OCI-LY3 (cell line): ENCODE data around the gene AGPAT1.

Experiments
- H2AFZ ChIP-seq: fragments of 200-600, 300-600 bp; shearing (Covaris generic); 2 replicates; pipeline ENCODE4 v1.6.0; 2014; ENCODE audit warnings: antibody characterized with exemption, low read depth, low read length
- H3K27ac ChIP-seq: fragments of 200-600, 300-600 bp; sonication (generic); 2 replicates; pipeline ENCODE4 v1.5.1; 2014; ENCODE audit warnings: mild to moderate bottlenecking, low read length, moderate library complexity, mixed read lengths
- H3K27me3 ChIP-seq: fragments of 200-600, 300-600 bp; sonication (generic); 2 replicates; pipeline ENCODE4 v1.6.1; 2014; ENCODE audit warnings: low read depth, low read length, mixed read lengths
- H3K36me3 ChIP-seq: fragments of 200-600, 300-600 bp; sonication (generic); replicated peaks from 2 replicates; pipeline ENCODE3; 2014; ENCODE audit warnings: low read depth, low read length, mixed read lengths
- H3K4me1 ChIP-seq: fragments of 300-600, 200-600 bp; sonication (generic); 2 replicates; pipeline ENCODE4 v1.6.1; 2014; ENCODE audit warnings: low read length, mixed read lengths
- H3K4me2 ChIP-seq: fragments of 200-600, 300-600 bp; sonication (generic); 2 replicates; pipeline ENCODE4 v1.6.1; 2014; ENCODE audit warnings: low read length, mixed read lengths
- H3K4me3 ChIP-seq: fragments of 300-600, 200-600 bp; sonication (generic); 2 replicates; pipeline ENCODE4 v1.5.1; 2014; ENCODE audit warnings: antibody characterized with exemption, mild to moderate bottlenecking, low read length, moderate library complexity
- H3K79me2 ChIP-seq: fragments of 300-600, 200-600 bp; shearing (Covaris generic); 2 replicates; pipeline ENCODE4 v1.6.1; 2014; ENCODE audit warnings: mild to moderate bottlenecking, low read length, mixed read lengths
- H3K9ac ChIP-seq: fragments of 300-600, 200-600 bp; shearing (Covaris generic); 2 replicates; pipeline ENCODE4 v1.6.0; 2014; ENCODE audit warnings: mild to moderate bottlenecking, low read length, moderate library complexity
- H3K9me3 ChIP-seq: fragments of 200-600, 300-600 bp; shearing (Covaris generic); 2 replicates; pipeline ENCODE4 v1.6.1; 2014; ENCODE audit warnings: low read length, mixed read lengths; ENCODE audit not compliant: insufficient read depth
- H4K20me1 ChIP-seq: fragments of 200-600, 300-600 bp; sonication (generic); 2 replicates; pipeline ENCODE4 v1.6.1; 2016; ENCODE audit warnings: low read length, mixed read lengths; ENCODE audit not compliant: insufficient read depth
- CTCF ChIP-seq: fragments of 200-600, 300-600 bp; sonication (generic); IDR thresholded peaks from 2 replicates; pipeline ENCODE4 v1.5.1; 2014; ENCODE audit warnings: antibody characterized with exemption, low read length, low read depth
- EZH2phosphoT487 ChIP-seq: fragments of 200-600 bp; shearing (Covaris generic); IDR thresholded peaks from 2 replicates; pipeline ENCODE4 v1.6.1; 2018; ENCODE audit warnings: antibody characterized with exemption, mixed run types, low read depth

The AGPAT1 gene

GRCh38 chr6:32181148-32181702 is 5.3 kb upstream of the AGPAT1 start:
- Histone ChIP-seq H3K9me3 (no peaks in the 10 kb centered on the region), H2AFZ (no peak overlapping the region), H3K36me3 (peaks cover 13% of the 10 kb centered on the region), H3K4me3 (no peak overlapping the region), H4K20me1 (no peaks in the 10 kb centered on the region), H3K9ac (no peak overlapping the region), H3K27ac (no peak overlapping the region), H3K4me1 (peaks cover 20% of the 10 kb centered on the region), H3K79me2 (peaks cover 16% of the 10 kb centered on the region; the same call in 1 of the 2 replicates), H3K27me3 (no peaks in the 10 kb centered on the region), H3K4me2 (no peak overlapping the region)
- TF ChIP-seq EZH2phosphoT487 = no peak
- no peak for TF ChIP-seq CTCF

- peak overlapping the region; percentile 57 for H3K4me2 ChIP-seq
These were observed 4.0 kb upstream of the AGPAT1 start for GRCh38 chr6:32179766-32180405.

GRCh38 chr6:32178547-32179440 is 2.9 kb upstream of the AGPAT1 start:
- Histone ChIP-seq H4K20me1 (no peaks in the 10 kb centered on the region), H3K4me2 (peak overlapping the region; percentile 57), H3K36me3 (peaks cover 13% of the 10 kb centered on the region), H3K4me3 (peak overlapping the region; percentile 99), H2AFZ (no peak overlapping the region), H3K27me3 (no peaks in the 10 kb centered on the region), H3K9me3 (no peaks in the 10 kb centered on the region), H3K9ac (peak overlapping the region; percentile 90), H3K79me2 (peaks cover 26% of the 10 kb centered on the region), H3K4me1 (peaks cover 22% of the 10 kb centered on the region), H3K27ac (peak overlapping the region; percentile 90)
- no peak for TF ChIP-seq EZH2phosphoT487

More at GRCh38 chr6:32179766-32180405, 4.0 kb upstream of the AGPAT1 start:
- H3K9ac ChIP-seq = no peak overlapping the region
- H4K20me1 ChIP-seq = no peaks in the 10 kb centered on the region
- peaks cover 13% of the 10 kb centered on the region for H3K36me3 ChIP-seq
- H3K4me3 ChIP-seq = no peak overlapping the region
- peaks cover 19% of the 10 kb centered on the region for H3K4me1 ChIP-seq
- H3K9me3 ChIP-seq = no peaks in the 10 kb centered on the region
- no peak overlapping the region for H2AFZ ChIP-seq
- TF ChIP-seq CTCF (no peak), EZH2phosphoT487 (no peak)
- peaks cover 26% of the 10 kb centered on the region for H3K79me2 ChIP-seq
- no peak overlapping the region for H3K27ac ChIP-seq
- H3K27me3 ChIP-seq = no peaks in the 10 kb centered on the region

- Histone ChIP-seq H3K79me2 (peaks cover 26% of the 10 kb centered on the region), H3K4me3 (peak within 1 kb of the TSS; percentile 99)
These were observed 2.1 kb upstream of the AGPAT1 start, which contains the start of gene RNF5 for GRCh38 chr6:32177788-32178546. TSS of gene RNF5 (plus strand) at chr6:32178405. CDS start at chr6:32178512, 107 bp downstream.

More at GRCh38 chr6:32177788-32178546, 2.1 kb upstream of the AGPAT1 start, which contains the start of gene RNF5:
- Histone ChIP-seq H3K9ac (peak within 1 kb of the TSS; percentile 90), H3K36me3 (peaks cover 6% of the 10 kb centered on the region), H3K27ac (peak within 1 kb of the TSS; percentile 90), H3K9me3 (no peaks in the 10 kb centered on the region), H2AFZ (no peak within 1 kb of the TSS; the same call in 1 of the 2 replicates), H4K20me1 (no peaks in the 10 kb centered on the region), H3K4me1 (peaks cover 22% of the 10 kb centered on the region), H3K4me2 (peak within 1 kb of the TSS; percentile 98), H3K27me3 (no peaks in the 10 kb centered on the region)
- TF ChIP-seq CTCF (no peak), EZH2phosphoT487 (no peak)
